HEK293T (cell line): ENCODE data around the gene ZNF331.

Source experiments
- ARNT ChIP-seq: fragments of 450-650 bp; IDR thresholded peaks from 2 replicates; pipeline ENCODE4 v1.6.1; 2017; ENCODE audit warnings: mild to moderate bottlenecking
- BHLHE40 ChIP-seq: fragments of 450-650 bp; IDR thresholded peaks from 2 replicates; pipeline ENCODE4 v1.6.1; 2016; ENCODE audit warnings: mild to moderate bottlenecking, moderate library complexity, borderline replicate concordance
- ELF4 ChIP-seq: fragments of 450-650 bp; IDR thresholded peaks from 2 replicates; pipeline ENCODE4 v1.6.1; 2017; ENCODE audit warnings: antibody characterized with exemption
- FOXA1 ChIP-seq: fragments of 450-650 bp; IDR thresholded peaks from 2 replicates; pipeline ENCODE4 v1.6.1; 2016; ENCODE audit warnings: mild to moderate bottlenecking
- FOXK2 ChIP-seq: fragments of 450-650 bp; IDR thresholded peaks from 2 replicates; pipeline ENCODE4 v1.6.1; 2016; ENCODE audit warnings: mild to moderate bottlenecking
- FOXM1 ChIP-seq: fragments of 450-650 bp; IDR thresholded peaks from 2 replicates; pipeline ENCODE4 v1.6.1; 2017; ENCODE audit warnings: mild to moderate bottlenecking, borderline replicate concordance
- L3MBTL2 ChIP-seq: fragments of 450-650 bp; conservative IDR thresholded peaks from 2 replicates; pipeline ENCODE4 v1.6.1; 2016; ENCODE audit warnings: mild to moderate bottlenecking
- SP1 ChIP-seq: fragments of 450-650 bp; IDR thresholded peaks from 2 replicates; pipeline ENCODE4 v1.6.1; 2017
- TARDBP ChIP-seq: fragments of 450-650 bp; IDR thresholded peaks from 2 replicates; pipeline ENCODE4 v1.6.1; 2016
- TF ChIP-seq, protein P1 (sequence below): fragments of 450-650 bp; IDR thresholded peaks from 2 replicates; pipeline ENCODE4 v1.6.1; 2016

DNA sequence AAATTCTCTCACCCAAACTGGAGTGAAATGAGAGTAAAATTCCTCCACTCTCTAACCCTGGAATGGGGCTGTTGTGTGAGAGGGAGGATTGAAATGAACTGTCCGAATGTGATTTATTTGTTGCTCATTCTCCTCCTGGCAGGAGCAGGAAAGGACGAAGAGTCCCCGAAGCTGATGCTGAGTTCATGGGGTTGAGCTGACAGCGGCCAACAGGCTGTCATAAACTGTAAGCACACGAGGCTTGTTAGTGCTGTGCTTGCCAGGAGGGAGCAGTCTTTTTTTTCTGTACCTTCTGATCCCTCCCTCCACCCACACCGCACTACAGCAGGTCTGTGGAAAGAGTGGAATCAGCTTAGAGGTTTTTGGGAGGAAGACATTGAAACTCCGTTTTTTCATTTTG lies 33.1 kb upstream of the ZNF331 start:
- TF ChIP-seq BHLHE40 (no peak), SP1 (no peak), FOXA1 (no peak), FOXM1 (no peak), ARNT (no peak), L3MBTL2 (no peak), TARDBP (no peak), ELF4 (no peak), FOXK2 (no peak)
- TF ChIP-seq, protein P1, sequence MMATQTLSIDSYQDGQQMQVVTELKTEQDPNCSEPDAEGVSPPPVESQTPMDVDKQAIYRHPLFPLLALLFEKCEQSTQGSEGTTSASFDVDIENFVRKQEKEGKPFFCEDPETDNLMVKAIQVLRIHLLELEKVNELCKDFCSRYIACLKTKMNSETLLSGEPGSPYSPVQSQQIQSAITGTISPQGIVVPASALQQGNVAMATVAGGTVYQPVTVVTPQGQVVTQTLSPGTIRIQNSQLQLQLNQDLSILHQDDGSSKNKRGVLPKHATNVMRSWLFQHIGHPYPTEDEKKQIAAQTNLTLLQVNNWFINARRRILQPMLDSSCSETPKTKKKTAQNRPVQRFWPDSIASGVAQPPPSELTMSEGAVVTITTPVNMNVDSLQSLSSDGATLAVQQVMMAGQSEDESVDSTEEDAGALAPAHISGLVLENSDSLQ, result no peak
